H1 (cell line): ENCODE data around the gene SSNA1. TPM values are rescaled to one million over a fixed set of nuclear protein-coding genes. Genes with fewer than 3 reads are reported as not detected.

ENCODE experiments used
- BACH1 ChIP-seq: IDR thresholded peaks from 2 replicates; pipeline ENCODE4 v1.6.1; 2012; ENCODE audit warnings: low read length, improper control_type of control experiment
- CREB1 ChIP-seq: IDR thresholded peaks from 2 replicates; pipeline ENCODE4 v1.6.1; 2012; ENCODE audit warnings: inconsistent platforms
- CTBP2 ChIP-seq: IDR thresholded peaks from 2 replicates; pipeline ENCODE4 v1.7.0; 2011; ENCODE audit warnings: borderline replicate concordance, mild to moderate bottlenecking, moderate library complexity, mixed read lengths, low read length; ENCODE audit not compliant: insufficient read depth, insufficient read length
- FOSL1 ChIP-seq: IDR thresholded peaks from 2 replicates; pipeline ENCODE4 v1.6.1; 2011; ENCODE audit warnings: mild to moderate bottlenecking, low read depth, low read length, moderate library complexity; ENCODE audit not compliant: insufficient read depth
- RAD21 ChIP-seq, 2 experiments: IDR thresholded peaks in 1 of 2; conservative IDR thresholded peaks in 1 of 2; 2 replicates each; pipeline ENCODE4 v1.6.1; 2011; ENCODE audit warnings: low read depth in 2 of 2, low read length in 2 of 2, improper control_type of control experiment in 1 of 2, inconsistent platforms in 1 of 2, mild to moderate bottlenecking in 1 of 2, moderate library complexity in 1 of 2
- SIN3A ChIP-seq, 2 experiments: IDR thresholded peaks in 1 of 2; conservative IDR thresholded peaks in 1 of 2; 2 replicates each; pipeline ENCODE4 v1.6.1; 2011 to 2012; ENCODE audit warnings: low read length in 2 of 2, improper control_type of control experiment in 1 of 2, low read depth in 1 of 2, mild to moderate bottlenecking in 1 of 2
- SP1 ChIP-seq: IDR thresholded peaks from 2 replicates; pipeline ENCODE4 v1.6.1; 2011; ENCODE audit warnings: low read depth, low read length
- TCF12 ChIP-seq: IDR thresholded peaks from 2 replicates; pipeline ENCODE4 v1.6.1; 2011; ENCODE audit warnings: low read depth, mild to moderate bottlenecking, low read length
- polyA plus RNA-seq, 7 experiments: library from polyadenylated mRNA; depleted of rRNA in 3 of 7; stranded (reverse) in 5 of 7; unstranded in 2 of 7; fragments of >200 nt in 5 of 7; fragments of 200-250 nt in 2 of 7; gene quantifications; 1 replicate in 5 of 7; 2 replicates in 1 of 7; 4 replicates in 1 of 7; pipeline versions ENCODE4 v1.2.1 to v1.2.3, GENCODE V29; 2011 to 2013; ENCODE audit warnings: missing spikeins in 2 of 7, mixed read lengths in 2 of 7
- total RNA-seq: library from RNA; stranded (reverse); fragmentation: NEBNext Ultra II Directional; extraction: Animal tissue kit (Norgen Biotek cat#: 25700); gene quantifications from 2 replicates; pipeline ENCODE4 v1.2.1, GENCODE V29; 2021

The SSNA1 gene
- total and polyA plus RNA-seq, 2 of the 8 experiments (the other 6 are each of a cell fraction or from before 2014, with no cell fraction given) = 87.3 to 157 TPM

DNA sequence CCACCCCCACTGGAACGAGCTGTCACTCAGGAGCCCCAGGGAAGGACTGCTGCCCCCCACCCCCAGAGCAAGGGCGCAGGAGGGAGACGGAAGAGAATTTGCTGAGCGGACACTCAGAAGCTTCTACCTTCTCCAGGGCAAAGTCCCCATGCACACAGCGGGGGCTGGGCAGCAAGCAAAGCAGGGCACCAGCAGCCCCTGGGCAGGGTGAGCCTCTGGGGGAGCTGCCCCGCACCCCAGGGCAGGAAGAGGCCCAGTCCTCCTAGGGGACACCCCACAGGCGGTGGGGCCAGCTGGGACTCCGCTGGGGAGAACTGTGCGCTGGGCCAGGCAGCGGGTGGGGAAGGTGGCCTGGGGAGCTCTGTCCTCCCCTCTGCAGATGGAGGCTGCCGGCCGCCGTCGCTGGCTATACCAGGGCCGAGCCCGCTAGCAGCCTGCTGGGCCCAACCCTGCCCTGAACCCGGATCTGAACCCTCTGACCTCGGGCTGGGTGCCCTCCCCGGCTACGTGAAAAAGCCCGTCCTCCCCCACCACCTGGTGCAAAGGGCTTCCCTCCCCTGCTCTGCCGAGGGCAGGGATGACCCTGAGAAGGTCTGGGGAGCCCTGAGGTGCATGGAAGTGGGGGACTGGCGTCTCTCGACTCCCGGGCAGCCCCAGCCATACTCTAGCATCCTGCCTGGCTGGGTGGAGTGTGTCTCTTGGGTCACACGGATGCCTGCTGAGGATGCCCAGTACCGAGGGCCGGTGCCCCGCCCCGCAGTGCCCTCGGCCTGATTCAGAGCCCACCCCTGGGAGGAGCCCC is 41.6 kb downstream of the SSNA1 start (continued):
- TF ChIP-seq SIN3A (conservative IDR thresholded peaks at IDR 0.05 in 1 of 2, IDR thresholded peaks at IDR 0.05 in 1 of 2; ENCODE audit: low read depth in 1 of 2, low read length in 2 of 2) (no peak), RAD21 (IDR thresholded peaks at IDR 0.05 in 1 of 2, conservative IDR thresholded peaks at IDR 0.05 in 1 of 2; ENCODE audit: low read depth in 2 of 2, low read length in 2 of 2) (no peak), SP1 (no peak), FOSL1 (no peak), CTBP2 (no peak), TCF12 (no peak), BACH1 (no peak), CREB1 (no peak)
